H1 (cell line): ENCODE measurements around the gene DYSF. TPM values are rescaled to one million over a fixed set of nuclear protein-coding genes. Genes with fewer than 3 reads are reported as not detected.

ENCODE experiments used
- BACH1 ChIP-seq: IDR thresholded peaks from 2 replicates; pipeline ENCODE4 v1.6.1; 2012; ENCODE audit warnings: low read length, improper control_type of control experiment
- CEBPB ChIP-seq: IDR thresholded peaks from 2 replicates; pipeline ENCODE4 v1.6.1; 2012; ENCODE audit warnings: low read depth, low read length
- POLR2AphosphoS5 ChIP-seq: IDR thresholded peaks from 2 replicates; pipeline ENCODE4 v1.6.1; 2011; ENCODE audit warnings: low read depth, low read length
- RAD21 ChIP-seq, 2 experiments: IDR thresholded peaks in 1 of 2; conservative IDR thresholded peaks in 1 of 2; 2 replicates each; pipeline ENCODE4 v1.6.1; 2011; ENCODE audit warnings: low read depth in 2 of 2, low read length in 2 of 2, improper control_type of control experiment in 1 of 2, inconsistent platforms in 1 of 2, mild to moderate bottlenecking in 1 of 2, moderate library complexity in 1 of 2
- SUZ12 ChIP-seq: fragments of 200-600 bp; sonication (generic); IDR thresholded peaks from 2 replicates; pipeline ENCODE4 v1.6.1; 2012; ENCODE audit warnings: mild to moderate bottlenecking, inconsistent platforms, low read length, moderate library complexity, mixed read lengths
- polyA plus RNA-seq, 7 experiments: library from polyadenylated mRNA; depleted of rRNA in 3 of 7; stranded (reverse) in 5 of 7; unstranded in 2 of 7; fragments of >200 nt in 5 of 7; fragments of 200-250 nt in 2 of 7; gene quantifications; 1 replicate in 5 of 7; 2 replicates in 1 of 7; 4 replicates in 1 of 7; pipeline versions ENCODE4 v1.2.1 to v1.2.3, GENCODE V29; 2011 to 2013; ENCODE audit warnings: missing spikeins in 2 of 7, mixed read lengths in 2 of 7
- total RNA-seq: library from RNA; stranded (reverse); fragmentation: NEBNext Ultra II Directional; extraction: Animal tissue kit (Norgen Biotek cat#: 25700); gene quantifications from 2 replicates; pipeline ENCODE4 v1.2.1, GENCODE V29; 2021

Gene DYSF
- total and polyA plus RNA-seq, 2 of the 8 experiments (the other 6 are each of a cell fraction or from before 2014, with no cell fraction given): 5.8 to 7.1 TPM

- TF ChIP-seq BACH1 (no peak), CEBPB (no peak), SUZ12 (no peak), RAD21 (IDR thresholded peaks at IDR 0.05 in 1 of 2, conservative IDR thresholded peaks at IDR 0.05 in 1 of 2; ENCODE audit: low read depth in 2 of 2, low read length in 2 of 2) (no peak), POLR2AphosphoS5 (no peak)
These were observed 113.0 kb downstream of the DYSF start (continued) for GRCh38 chr2:71566372-71566771.
